ENCODE results near the gene HS3ST3B1.
A peak's percentile ranks its signal among the peaks of the same experiment; 100 is the strongest.

HS3ST3B1 gene

DNA sequence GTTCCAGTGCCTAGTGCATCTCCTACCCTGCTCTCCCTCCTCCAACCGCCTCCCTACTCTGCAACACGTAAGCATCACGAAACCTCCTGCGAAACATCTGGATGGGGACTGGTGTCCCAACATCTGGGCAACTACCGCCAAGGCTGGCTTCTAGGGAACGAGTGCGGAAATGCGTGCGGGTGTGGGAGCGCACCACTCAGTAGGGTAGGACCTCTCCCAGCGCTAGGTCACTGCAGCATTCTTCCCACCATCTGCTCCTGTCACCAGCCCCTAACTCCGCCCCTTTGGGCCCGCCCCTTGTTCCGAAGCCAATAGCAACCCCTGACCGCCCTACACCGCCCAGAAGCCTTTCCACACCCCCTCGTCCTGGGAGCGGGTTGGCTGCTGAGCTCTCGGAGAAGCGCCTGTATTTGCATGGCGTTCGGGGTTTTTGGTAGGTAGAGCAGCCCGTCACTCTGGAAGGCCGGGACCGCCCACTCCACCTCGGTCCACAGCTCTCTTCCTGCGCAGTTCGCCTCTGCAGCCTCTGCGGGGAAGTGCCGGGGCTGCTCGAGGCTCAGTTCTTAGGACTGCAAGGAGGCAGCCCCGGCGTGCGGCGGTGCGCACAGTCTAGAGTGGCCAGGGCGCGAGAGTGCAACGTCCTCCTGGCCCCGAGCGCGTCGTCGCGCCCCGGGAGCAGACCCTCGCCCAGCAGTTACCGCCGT is at the start of gene HS3ST3B1:
Gene HS3ST3B1 (plus strand): TSS at position 507 of the 704 bp plus-strand sequence. CDS start 438 bp downstream, outside the sequence.
- DNase-seq = peak; percentile 99

DNA sequence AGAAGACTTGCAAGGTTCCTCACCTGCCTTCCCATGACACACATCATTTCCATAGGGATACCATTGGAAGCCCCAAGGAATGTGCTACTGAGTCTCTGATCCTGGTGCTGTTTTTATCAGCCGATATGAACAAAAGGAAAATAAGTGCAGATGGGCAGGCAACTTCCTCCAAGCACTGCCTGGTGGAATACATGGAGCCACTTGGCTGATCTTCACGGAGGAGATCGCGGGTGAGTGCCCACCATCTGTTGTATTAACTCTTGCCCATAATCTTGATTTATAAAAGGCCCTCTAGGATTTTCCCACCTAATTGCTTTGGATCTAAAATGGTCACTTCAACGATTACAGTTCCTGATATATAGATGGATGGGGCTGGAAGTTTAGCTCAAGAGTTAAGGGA is 39.5 kb upstream of the HS3ST3B1 start:
- DNase-seq = no peak

DNA sequence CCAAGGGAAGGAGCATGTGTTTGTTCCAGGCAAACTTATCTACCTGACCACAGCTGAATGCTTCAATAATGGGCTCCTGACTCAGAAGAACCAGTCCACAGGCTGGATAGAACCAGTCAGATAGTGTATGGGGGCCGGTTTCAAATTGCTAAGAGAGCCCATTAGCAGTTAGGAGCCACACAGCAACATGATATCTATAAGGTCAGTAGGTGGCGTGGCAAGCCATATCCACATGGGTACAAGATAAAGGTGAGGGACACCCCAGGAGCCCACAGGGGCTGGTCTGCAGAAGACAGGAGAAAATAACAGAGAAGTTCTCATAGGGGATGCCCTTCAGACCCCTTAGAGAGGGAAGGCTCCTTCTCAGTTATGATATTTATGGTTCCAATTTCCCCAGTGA is 32.6 kb upstream of the HS3ST3B1 start:
- no peak for DNase-seq

DNA sequence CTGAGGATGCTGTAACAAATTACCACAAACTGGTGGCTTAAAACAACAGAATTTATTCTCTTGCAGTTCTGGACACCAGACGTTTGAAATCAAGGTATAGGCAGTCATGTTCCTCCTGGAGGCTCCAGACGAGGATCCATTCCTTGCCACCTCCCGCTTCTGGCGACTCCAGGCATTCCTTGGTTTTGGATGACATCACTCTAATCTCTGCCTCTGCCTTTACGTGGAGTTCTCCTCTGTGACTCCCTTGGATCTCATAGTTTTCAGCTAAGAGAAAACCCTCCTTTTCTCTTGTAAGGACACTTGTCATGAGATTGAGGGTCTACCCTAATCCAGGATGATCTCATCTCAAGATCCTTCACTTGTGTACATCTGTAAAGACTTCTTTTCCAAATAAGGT is 31.4 kb upstream of the HS3ST3B1 start:
- DNase-seq = no peak

DNA sequence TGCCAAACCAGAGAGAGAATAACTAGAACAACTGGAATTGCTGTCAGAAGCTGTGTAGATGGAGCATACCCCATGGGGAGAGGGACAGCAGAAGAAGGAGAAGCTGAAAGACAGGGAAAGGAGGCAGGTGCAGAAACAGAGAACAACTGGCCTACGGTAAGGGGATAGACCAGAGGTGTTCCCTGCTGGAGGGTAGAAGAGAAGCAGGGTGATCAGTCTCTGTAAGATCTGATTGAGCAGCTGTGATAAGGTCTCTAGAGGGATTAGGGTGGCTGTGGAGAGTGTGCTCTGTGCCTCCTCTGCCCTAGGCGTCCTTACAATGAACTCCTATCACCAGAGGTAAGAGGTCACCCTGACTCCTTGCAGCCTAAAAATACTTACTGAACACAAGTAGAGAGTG is 30.4 kb upstream of the HS3ST3B1 start:
- DNase-seq = no peak

DNA sequence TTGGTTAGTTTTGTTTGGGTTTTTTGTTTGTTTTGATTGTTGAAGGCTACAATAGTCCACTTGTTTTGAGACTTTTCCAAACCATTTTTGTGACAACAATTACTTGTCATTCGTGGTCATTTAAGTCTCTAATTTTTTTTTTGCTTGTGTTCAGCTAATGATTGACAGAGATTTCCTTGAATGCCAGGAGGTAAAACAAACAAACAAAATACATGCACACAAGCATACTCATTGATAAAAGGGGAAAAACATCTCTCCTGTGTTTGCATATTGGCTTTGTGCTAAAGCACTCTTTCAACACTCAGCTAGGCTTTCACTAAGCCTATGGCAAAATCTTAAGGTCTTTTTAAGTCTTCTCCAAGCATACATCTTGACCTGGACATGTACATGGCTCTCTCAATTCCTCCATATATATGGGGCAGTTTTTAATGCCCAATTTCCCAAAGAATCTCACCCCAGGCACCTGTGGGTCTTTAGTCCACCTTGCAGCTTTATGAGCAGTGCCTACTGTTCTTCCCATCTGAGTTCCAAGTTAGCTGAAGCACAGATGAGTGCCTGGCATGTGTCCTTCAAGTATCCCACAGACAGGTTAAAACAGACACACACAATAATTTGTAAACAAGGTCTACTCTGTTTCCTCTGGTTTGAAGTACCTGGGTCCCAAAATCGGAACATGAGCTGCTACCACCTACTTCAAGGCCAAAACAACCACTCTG is 24.2 kb upstream of the HS3ST3B1 start:
- no peak for DNase-seq

DNA sequence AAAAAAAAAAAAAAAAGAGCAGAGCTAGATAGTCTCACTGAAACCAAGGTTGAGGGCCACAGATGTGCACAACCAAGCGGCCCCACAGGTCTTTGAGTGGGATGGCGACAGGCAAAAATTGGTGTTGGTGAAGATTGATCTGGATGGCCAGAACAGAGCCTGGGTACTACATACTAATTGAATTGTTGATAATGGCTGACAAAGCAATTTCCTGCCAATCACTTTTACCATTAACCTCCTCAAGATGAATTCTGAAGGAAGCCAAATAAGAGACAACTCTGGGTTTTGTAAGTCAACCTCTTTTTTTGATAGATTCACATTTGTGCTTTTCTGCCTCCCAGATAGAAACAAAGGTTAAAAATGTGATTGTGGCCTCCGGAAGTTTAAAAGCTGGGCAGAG is 19.4 kb upstream of the HS3ST3B1 start:
- no peak for DNase-seq

DNA sequence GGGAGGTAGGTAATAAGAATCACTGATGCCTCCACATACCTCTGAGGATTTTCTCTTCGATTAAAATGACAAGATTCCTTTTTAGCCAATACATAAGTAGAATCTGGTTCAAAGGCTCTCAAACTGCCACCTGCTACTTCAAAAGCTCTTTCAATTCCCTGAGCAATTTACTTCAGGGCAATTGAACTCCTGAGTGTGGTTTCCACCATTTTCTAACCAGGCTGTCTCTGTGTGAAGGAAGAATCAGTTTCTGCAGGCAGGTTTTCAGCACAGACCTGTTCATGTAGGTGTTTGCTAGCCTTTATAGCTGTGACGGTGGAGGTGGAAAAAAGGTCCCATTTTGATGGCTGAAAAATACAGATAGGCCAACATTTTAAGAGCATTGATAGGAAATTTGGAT is 18.2 kb upstream of the HS3ST3B1 start:
- DNase-seq = no peak

DNA sequence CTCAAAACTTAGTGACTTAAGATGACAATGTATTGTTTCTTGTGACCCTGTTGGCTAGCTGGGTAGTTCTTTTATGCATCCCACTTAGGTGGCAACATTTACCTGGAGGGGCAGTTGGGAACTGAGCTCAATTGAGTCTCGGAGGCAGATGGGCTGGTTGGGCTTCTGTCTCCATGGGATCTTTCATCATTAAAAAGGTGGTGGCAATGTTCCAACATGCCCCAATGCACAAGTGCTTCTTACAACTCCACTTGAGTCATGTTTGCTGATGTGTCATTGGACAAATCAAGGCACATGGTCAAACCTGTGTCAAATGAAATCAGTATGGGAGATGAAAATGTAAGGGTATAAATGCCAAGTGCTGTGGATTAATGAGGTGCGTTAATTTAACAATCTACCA is 11.7 kb upstream of the HS3ST3B1 start:
- no peak for DNase-seq

DNA sequence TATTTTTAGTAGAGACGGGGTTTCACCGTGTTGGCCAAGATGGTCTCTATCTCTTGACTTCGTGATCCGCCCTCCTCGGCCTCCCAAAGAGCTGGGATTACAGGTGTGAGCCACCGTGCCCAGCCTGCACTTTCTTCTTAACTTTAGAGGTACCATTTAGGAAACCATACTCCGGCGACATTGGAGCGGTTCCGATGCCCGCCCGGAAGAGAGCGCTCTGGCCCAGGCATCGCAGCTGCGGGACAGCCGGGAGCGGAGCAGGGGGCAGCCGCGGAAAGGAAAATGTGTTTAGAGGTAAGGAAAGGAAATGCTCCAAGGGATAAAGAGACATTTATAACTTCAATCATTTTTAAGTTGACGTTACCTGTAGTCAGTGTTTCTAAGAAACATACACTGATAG is 6.0 kb upstream of the HS3ST3B1 start:
- no peak for DNase-seq

DNA sequence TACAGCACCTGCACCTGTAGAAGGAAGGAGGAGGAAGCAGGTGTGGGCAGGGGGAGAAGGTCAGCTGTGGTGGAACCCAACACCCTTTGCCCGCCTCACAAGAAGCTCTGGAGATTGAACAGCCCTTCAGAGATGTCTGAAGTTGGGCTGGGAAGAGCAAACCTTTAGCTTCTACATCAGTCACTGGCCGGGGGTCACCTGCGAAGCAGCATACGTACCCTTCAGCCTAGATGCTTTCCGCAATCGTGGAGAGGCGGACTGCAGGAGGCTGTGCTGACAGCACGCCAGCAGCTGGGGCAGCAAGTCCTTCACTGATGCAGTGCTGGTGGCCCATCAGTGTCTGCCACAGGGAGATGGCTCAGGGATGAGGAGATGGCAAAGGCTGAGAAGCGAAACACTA is 5.2 kb upstream of the HS3ST3B1 start:
- DNase-seq = no peak

DNA sequence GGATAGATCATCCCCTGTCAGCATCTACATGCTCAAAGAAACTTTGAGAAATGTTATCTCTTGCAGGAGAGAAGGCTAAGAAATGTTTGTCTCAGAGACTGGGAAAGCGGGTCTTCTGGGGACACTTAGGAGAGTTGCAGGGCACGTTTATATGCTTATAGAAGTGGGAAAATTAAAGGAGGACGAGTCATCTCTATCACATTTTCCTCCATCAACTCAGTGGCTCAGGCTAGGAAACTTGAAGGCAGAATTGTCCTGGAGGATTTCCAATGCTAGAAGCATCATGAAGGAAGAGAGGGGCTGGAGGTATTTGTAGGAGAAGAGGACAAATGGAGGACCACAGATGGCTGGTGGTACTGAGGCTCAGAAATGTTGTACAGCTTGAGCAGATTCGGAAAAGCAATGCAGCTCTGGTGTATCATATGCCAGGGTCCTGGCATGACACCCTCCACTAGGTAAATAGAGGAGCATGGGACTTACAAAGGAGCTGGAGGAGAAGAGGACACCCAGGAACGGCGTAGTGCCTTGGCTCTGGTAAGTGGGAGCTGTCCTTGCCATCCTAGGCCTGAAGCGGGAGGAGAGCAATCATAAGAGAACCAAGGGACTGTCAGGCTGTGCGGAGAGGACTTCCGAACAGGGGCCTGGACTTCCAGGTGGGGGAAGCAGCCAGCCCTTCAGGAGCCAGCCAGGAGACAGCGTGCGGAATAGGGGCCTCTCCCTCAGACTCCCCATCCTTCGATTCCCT is 4.5 kb upstream of the HS3ST3B1 start:
- DNase-seq = no peak

DNA sequence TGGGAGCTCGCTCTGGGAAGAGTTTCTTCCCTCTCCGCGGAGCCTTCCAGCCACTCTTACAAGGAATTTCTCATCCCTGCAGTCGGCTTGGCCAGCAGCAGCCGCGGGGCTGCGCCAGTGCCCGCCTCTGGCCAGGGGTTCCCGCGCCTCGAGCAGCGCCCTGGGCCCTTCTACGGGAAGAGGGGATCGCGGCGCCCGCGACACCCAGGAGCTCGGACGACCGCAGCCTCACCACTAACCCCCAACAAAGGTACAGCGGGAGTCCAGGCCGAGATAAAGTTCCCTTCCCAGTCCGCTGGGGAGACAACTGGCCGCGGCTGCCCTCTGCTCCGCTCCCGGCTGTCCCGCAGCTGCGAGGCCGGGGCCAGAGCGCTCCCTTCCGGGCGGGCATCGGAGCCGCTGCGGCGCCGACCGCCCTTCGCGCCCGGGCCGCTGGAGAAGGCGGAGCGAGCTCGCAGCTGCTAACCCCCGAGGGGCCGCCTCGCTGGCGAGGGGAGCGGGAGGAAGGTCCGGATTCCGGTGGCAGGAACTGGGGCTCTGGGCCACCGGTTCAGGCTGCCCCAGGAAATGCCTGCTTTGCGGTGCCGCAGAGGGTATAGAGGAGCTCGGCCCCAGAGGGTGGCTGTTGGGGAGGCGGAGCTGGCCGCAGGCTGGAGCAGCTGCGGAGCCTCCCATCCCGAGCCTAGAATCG is 3.6 kb upstream of the HS3ST3B1 start:
- DNase-seq = peak; percentile 37

DNA sequence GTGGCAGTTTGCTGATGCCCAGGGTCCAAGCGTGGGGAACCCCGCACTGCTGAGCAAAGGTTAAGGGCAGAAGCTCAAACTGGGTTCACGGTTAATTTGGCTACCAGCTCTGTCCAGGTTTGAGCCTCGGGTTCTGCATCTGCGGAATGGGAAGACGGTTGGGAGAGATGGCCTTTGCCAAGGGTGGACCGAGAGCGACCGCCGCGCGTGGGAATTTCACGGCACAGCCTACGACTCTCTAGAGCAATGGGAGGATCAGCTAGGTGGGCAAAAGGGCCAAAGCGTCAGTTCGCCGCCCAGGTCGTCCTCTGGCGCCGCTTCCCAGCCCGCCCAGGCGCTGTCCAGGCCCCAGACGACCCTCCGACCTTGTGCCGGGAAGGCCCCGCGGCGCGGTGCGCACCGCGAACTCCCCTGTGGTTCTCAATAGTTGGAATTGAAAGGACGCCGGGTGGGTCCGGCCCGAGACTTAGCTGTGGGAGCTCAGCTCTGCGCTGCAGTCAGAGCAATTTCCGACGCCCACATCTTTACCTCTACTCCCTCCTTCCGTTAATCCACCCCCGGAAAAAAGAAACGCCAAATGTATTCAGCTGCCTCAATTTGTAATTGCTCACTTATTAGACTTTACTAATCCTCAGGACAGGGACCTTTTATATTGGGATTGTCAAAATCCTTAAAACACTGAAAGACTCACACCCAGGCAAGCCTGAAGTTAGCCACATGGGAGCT is 2.5 kb upstream of the HS3ST3B1 start:
- no peak for DNase-seq

DNA sequence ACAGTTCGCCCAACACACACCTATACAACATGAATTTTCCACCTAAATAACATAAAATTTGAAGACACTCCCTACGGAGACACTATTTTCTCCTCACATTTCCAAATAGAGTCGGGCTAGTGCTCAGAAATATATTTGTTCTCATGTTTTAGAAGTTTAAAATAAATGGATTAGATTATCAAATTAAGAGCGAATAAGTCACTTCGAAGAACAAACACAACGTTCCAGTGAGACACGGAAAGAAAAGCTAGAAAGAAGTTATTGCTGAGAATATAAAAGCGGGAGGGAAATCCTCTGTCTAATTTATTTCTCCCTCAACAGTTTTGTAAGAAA is 2.0 kb upstream of the HS3ST3B1 start:
- no peak for DNase-seq

DNA sequence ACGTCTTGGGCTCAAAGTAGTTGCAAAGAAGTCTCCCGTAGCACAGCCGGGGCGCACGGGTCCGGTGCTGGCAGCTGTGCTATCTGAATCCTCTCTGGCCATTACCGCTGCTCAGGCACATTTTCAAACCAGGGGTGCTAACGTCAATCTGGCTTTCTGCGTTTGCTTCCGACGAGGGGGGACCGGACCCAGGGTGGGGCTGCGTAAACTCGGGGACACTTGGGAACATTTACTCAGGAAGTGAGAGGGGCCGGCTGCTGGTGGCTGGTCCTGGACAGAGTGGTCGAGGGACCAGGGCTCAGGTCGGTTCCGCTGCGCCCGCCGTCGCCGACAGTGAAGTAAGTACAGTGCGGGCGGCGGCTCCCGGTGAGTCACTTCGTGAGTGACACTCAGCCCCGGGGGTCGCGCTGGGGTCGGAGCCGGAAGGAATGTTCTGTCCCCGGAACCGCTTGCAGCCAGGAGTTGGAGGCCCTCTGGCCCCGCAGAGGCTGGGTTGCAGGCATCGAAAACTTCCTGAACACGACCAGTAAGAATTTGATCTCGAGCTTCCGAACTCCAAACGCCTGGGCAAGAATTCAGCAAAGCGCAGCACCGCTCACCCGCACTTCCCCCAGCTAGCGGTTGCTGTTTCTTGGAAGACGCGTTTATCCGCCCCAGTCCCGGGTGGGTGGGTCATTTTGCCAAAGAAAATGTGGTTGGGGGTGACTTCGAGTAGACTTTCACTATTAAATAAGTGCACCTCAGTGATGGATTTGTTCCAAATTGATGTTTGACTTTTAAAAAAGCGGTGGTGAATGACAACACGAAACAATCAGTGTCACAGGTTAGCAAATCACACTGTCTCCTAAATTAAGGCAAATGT is 1.4 kb upstream of the HS3ST3B1 start:
- no peak for DNase-seq

DNA sequence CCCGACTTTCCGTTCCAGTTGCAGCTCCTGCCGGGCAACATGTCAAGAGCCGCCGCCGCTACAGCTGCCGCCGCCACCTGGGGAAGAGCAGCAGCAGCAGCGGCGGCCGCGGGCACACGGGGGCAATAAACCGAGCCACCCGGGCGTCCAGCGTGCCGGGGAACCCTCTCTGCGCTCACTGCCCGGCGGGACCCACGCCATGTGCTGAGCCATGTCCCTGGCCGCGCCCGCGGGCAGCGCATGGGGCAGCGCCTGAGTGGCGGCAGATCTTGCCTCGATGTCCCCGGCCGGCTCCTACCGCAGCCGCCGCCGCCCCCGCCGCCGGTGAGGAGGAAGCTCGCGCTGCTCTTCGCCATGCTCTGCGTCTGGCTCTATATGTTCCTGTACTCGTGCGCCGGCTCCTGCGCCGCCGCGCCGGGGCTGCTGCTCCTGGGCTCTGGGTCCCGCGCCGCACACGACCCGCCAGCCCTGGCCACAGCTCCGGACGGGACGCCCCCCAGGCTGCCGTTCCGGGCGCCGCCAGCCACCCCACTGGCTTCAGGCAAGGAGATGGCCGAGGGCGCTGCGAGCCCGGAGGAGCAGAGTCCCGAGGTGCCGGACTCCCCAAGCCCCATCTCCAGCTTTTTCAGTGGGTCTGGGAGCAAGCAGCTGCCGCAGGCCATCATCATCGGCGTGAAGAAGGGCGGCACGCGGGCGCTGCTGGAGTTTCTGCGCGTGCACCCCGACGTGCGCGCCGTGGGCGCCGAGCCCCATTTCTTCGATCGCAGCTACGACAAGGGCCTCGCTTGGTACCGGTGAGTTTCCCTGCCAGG is 604 bp downstream of the HS3ST3B1 start:
- no peak for DNase-seq

DNA sequence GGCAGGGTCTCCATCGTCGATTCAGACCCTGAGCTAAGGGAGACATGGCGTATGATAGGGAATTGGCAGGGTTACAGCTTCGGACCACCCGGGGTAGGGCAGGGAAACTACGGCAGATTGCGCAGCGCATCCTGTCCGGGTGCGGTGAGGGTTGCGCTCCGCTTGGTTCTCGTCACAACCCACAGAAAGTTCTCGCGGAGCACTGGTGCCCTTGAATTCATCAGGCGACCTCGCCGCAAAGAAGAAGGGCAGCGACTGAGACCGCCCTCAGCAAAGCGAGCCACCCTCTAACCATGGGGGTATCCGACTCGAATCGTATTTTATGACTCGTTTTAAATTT is 1.2 kb downstream of the HS3ST3B1 start:
- peak; percentile 68 for DNase-seq

DNA sequence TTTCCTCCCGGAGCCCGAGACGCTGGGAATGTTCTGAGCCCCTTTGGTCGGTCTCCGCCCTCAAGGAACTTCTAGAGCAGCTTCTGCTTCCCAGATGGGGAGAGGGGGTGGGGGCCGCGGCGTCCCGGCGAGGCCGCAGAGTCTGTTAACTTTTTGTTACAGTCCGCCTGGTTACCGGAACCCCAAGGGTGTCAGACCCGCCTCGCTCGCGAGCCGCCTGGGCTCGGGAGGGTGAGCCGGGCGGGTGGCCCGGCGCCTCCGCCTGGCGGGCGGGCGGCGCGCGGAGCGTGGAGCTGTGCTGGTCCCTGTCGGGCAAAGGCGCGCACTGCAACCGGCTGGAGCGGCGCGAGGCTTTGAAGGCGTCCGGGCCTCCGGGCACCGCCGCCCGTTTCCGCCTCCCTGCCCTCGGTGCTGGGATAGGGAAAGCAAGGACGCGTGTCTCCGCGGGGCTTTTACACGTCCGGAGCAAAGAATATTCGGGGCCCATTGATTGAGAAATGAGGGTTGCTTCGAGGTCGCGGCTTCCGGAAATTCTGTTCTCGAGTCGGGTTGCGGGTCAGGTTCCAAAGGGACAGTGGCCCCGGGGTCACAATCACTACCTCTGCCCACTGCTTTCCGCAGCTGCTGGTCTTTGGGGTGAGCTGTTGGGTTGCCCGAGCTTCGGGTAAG is 1.7 kb downstream of the HS3ST3B1 start:
- DNase-seq = peak; percentile 84

Measured in stimulated activated CD4-positive, alpha-beta T cell treated with anti-CD3 and anti-CD28 coated beads, Interleukin-1b, Interleukin-23, amount 100 ng/mL, for 48 hours (primary cell).